Urinary bladder (tissue), 4 donors: Measurements from ENCODE around the gene TAPBP. TPM values are rescaled to one million over a fixed set of nuclear protein-coding genes. Genes with fewer than 3 reads are reported as not detected.

Experiments
- DNase-seq: peaks from one replicate; pipeline ENCODE4 v3.0.0-alpha.2; 2015; ENCODE audit errors: extremely low spot score
- H3K27ac ChIP-seq: one replicate; pipeline ENCODE4 v1.5.1; 2013; ENCODE audit warnings: low read depth, mild to moderate bottlenecking, moderate library complexity
- H3K36me3 ChIP-seq: one replicate; pipeline ENCODE4 v1.6.1; 2013; ENCODE audit warnings: mild to moderate bottlenecking, moderate library complexity; ENCODE audit not compliant: insufficient read depth
- H3K4me1 ChIP-seq: one replicate; pipeline ENCODE4 v1.6.1; 2013; ENCODE audit warnings: mild to moderate bottlenecking, moderate library complexity; ENCODE audit not compliant: insufficient read depth
- H3K4me3 ChIP-seq: one replicate; pipeline ENCODE4 v1.5.1; 2013; ENCODE audit warnings: low read depth, low read length
- WGBS: extraction: QIAGEN DNeasy Blood & Tissue Kit; methylation state at CpG from one replicate; pipeline ENCODE4 v1.1.7; 2013; 5-methylcytosine and 5-hydroxymethylcytosine counted together
- polyA plus RNA-seq: library from polyadenylated mRNA; stranded (reverse); fragments of 200-250 nt; gene quantifications from one replicate; pipeline ENCODE4 v1.2.3, GENCODE V29; 2013
- total RNA-seq: library from RNA; depleted of rRNA; stranded (reverse); fragments of >200 nt; gene quantifications from one replicate; pipeline ENCODE4 v1.2.3, GENCODE V29; 2014
- donor health status: healthy with polysubstance abuse.
- donor health status: healthy.

The TAPBP gene
- total and polyA plus RNA-seq, 2 donors: 43.0 to 48.8 TPM

GRCh38 chr6:33335916-33336315 lies 22.0 kb upstream of the TAPBP start:
- H3K4me1 ChIP-seq: no peaks in the 10 kb centered on the region
- no peak overlapping the region for H3K27ac ChIP-seq
- no peaks in the 10 kb centered on the region for H3K36me3 ChIP-seq
- DNase-seq: no peak
- WGBS: 75% methylated on average over 4 of the region's 4 CpGs
- H3K4me3 ChIP-seq: no peak overlapping the region

GRCh38 chr6:33333666-33334065 lies 19.8 kb upstream of the TAPBP start:
- Histone ChIP-seq H3K4me1 (no peaks in the 10 kb centered on the region), H3K27ac (no peak overlapping the region), H3K4me3 (no peak overlapping the region), H3K36me3 (no peaks in the 10 kb centered on the region)
- no peak for DNase-seq
- WGBS: 87% methylated on average over 4 of the region's 4 CpGs

- Histone ChIP-seq H3K4me1 (no peaks in the 10 kb centered on the region), H3K4me3 (no peak overlapping the region), H3K27ac (no peak overlapping the region), H3K36me3 (no peaks in the 10 kb centered on the region)
- 88% methylated on average over 10 of the region's 10 CpGs for WGBS
- DNase-seq: no peak
Observed at GRCh38 chr6:33330736-33331135, 16.9 kb upstream of the TAPBP start.

- Histone ChIP-seq H3K4me1 (no peaks in the 10 kb centered on the region), H3K36me3 (no peaks in the 10 kb centered on the region), H3K27ac (no peak overlapping the region), H3K4me3 (no peak overlapping the region)
- 26% methylated on average over 5 of the region's 5 CpGs for WGBS
- DNase-seq: no peak
Observed at GRCh38 chr6:33329058-33329457, 15.2 kb upstream of the TAPBP start.

- no peak overlapping the region for H3K4me3 ChIP-seq
- DNase-seq: no peak
- 17% methylated on average over 7 of the region's 7 CpGs for WGBS
Observed at GRCh38 chr6:33324125-33324524, 10.2 kb upstream of the TAPBP start.

GRCh38 chr6:33323623-33323948 lies 9.7 kb upstream of the TAPBP start:
- peak overlapping the region; percentile 68 for H3K4me3 ChIP-seq
- H3K4me1 ChIP-seq: peaks cover 2% of the 10 kb centered on the region
- no peaks in the 10 kb centered on the region for H3K36me3 ChIP-seq
- peak overlapping the region; percentile 86 for H3K27ac ChIP-seq
- 1% methylated on average over 12 of the region's 12 CpGs for WGBS
- no peak for DNase-seq

More at GRCh38 chr6:33324125-33324524, 10.2 kb upstream of the TAPBP start:
- Histone ChIP-seq H3K4me1 (peaks cover 2% of the 10 kb centered on the region), H3K27ac (no peak overlapping the region), H3K36me3 (no peaks in the 10 kb centered on the region)

GRCh38 chr6:33321227-33321626 lies 7.3 kb upstream of the TAPBP start:
- peaks cover 2% of the 10 kb centered on the region for H3K4me1 ChIP-seq

GRCh38 chr6:33320315-33321181 lies 6.7 kb upstream of the TAPBP start:
- 71% methylated on average over 32 of the region's 32 CpGs for WGBS
- Histone ChIP-seq H3K4me1 (peaks cover 2% of the 10 kb centered on the region), H3K36me3 (no peaks in the 10 kb centered on the region), H3K4me3 (no peak overlapping the region), H3K27ac (no peak overlapping the region)
- no peak for DNase-seq

More at GRCh38 chr6:33321227-33321626, 7.3 kb upstream of the TAPBP start:
- WGBS: 79% methylated on average over 9 of the region's 9 CpGs
- no peak overlapping the region for H3K4me3 ChIP-seq
- no peaks in the 10 kb centered on the region for H3K36me3 ChIP-seq
- H3K27ac ChIP-seq: no peak overlapping the region
- DNase-seq: no peak

GRCh38 chr6:33319939-33320314 lies 6.0 kb upstream of the TAPBP start:
- 91% methylated on average over 3 of the region's 3 CpGs for WGBS
- H3K36me3 ChIP-seq: no peaks in the 10 kb centered on the region
- H3K4me1 ChIP-seq: peaks cover 2% of the 10 kb centered on the region
- H3K4me3 ChIP-seq: no peak overlapping the region
- DNase-seq: no peak
- no peak overlapping the region for H3K27ac ChIP-seq

- Histone ChIP-seq H3K36me3 (no peaks in the 10 kb centered on the region), H3K4me1 (no peaks in the 10 kb centered on the region), H3K27ac (no peak overlapping the region), H3K4me3 (peak overlapping the region; percentile 48)
- DNase-seq: no peak
- 63% methylated on average over 8 of the region's 8 CpGs for WGBS
Observed at GRCh38 chr6:33318426-33319073, 4.7 kb upstream of the TAPBP start.

GRCh38 chr6:33317669-33318425 lies 4.0 kb upstream of the TAPBP start, which contains the start of gene ZBTB22:
ZBTB22 (minus strand) TSS chr6:33317744; CDS start chr6:33316916, 828 bp downstream.
- H3K27ac ChIP-seq: no peak within 1 kb of the TSS
- no peaks in the 10 kb centered on the region for H3K4me1 ChIP-seq
- peak within 1 kb of the TSS; percentile 48 for H3K4me3 ChIP-seq
- under 1% methylated on average over 44 of the region's 44 CpGs for WGBS
- H3K36me3 ChIP-seq: no peaks in the 10 kb centered on the region
- DNase-seq: peak; percentile 99

- H3K36me3 ChIP-seq: no peaks in the 10 kb centered on the region
- no peak overlapping the region for H3K27ac ChIP-seq
- no peaks in the 10 kb centered on the region for H3K4me1 ChIP-seq
- peak overlapping the region; percentile 48 for H3K4me3 ChIP-seq
- under 1% methylated on average over 26 of the region's 27 CpGs for WGBS
- no peak for DNase-seq
Observed at GRCh38 chr6:33317419-33317668, 3.5 kb upstream of the TAPBP start.

GRCh38 chr6:33316603-33317418 lies 2.9 kb upstream of the TAPBP start:
- 73% methylated on average over 19 of the region's 19 CpGs for WGBS
- DNase-seq: no peak

More at GRCh38 chr6:33316603-33317418, 2.9 kb upstream of the TAPBP start:
- Histone ChIP-seq H3K4me3 (peak overlapping the region; percentile 48), H3K36me3 (no peaks in the 10 kb centered on the region), H3K27ac (no peak overlapping the region), H3K4me1 (no peaks in the 10 kb centered on the region)
